Upper lobe of left lung (tissue), 6 donors: Measurements from ENCODE around the gene ANKFN1. TPM values are rescaled to one million over a fixed set of nuclear protein-coding genes. Genes with fewer than 3 reads are reported as not detected.

Source experiments
- ATAC-seq, 2 donors: fragments of 200-7000 bp; cut with Tn5 transposase; one replicate each; pipeline ENCODE4 v1.9.1; 2022; ENCODE audit warnings: mild to moderate bottlenecking in 2 of 2, moderate library complexity in 2 of 2; ENCODE audit not compliant: low FRiP score in 2 of 2
- DNase-seq, 2 donors: peaks; one replicate each; pipeline ENCODE4 v3.0.0-alpha.2; 2019 to 2020
- H3K27ac ChIP-seq, 4 donors: fragments of 200-600 bp; sonication (generic); one replicate each; pipeline ENCODE4 v1.5.1; 2016 to 2019
- H3K27me3 ChIP-seq, 4 donors: fragments of 200-600 bp; sonication (generic); one replicate each; pipeline ENCODE4 v1.5.1; 2017 to 2019
- H3K36me3 ChIP-seq, 4 donors: fragments of 200-600 bp; sonication (generic); one replicate each; pipeline ENCODE4 v1.5.1; 2016 to 2019
- H3K4me1 ChIP-seq, 4 donors: fragments of 200-600 bp; sonication (generic); one replicate each; pipeline ENCODE4 v1.5.1; 2018 to 2019
- H3K4me3 ChIP-seq, 4 donors: fragments of 200-600 bp; sonication (generic); one replicate each; pipeline ENCODE4 v1.5.1; 2017 to 2019; ENCODE audit warnings: mild to moderate bottlenecking in 2 of 4, moderate library complexity in 1 of 4
- H3K9me3 ChIP-seq, 4 donors: fragments of 200-600 bp; sonication (generic); one replicate each; pipeline ENCODE4 v1.5.1; 2018 to 2019
- EP300 ChIP-seq, 4 donors: sonication (generic); formaldehyde crosslinking; IDR thresholded peaks; one replicate each; pipeline ENCODE4 v1.5.1; 2017; ENCODE audit warnings: antibody characterized with exemption in 4 of 4, control low read depth in 2 of 4
- POLR2A ChIP-seq, 4 donors: fragments of 450-650 bp; IDR thresholded peaks; one replicate each; pipeline ENCODE4 v1.5.1; 2016 to 2017; ENCODE audit warnings: antibody characterized with exemption in 4 of 4, mild to moderate bottlenecking in 2 of 4
- POLR2AphosphoS5 ChIP-seq, 2 donors: sonication (generic); formaldehyde crosslinking; IDR thresholded peaks; one replicate each; pipeline ENCODE4 v1.5.1; 2017; ENCODE audit warnings: antibody characterized with exemption in 2 of 2
- WGBS, 2 donors: methylation state at CpG; one replicate each; pipeline ENCODE4 v1.1.5; 2017 to 2018; 5-methylcytosine and 5-hydroxymethylcytosine counted together
- total RNA-seq, 6 donors: library from RNA; depleted of rRNA in 4 of 6; stranded (reverse); fragments of >200 nt in 4 of 6; gene quantifications; one replicate each; pipeline versions ENCODE4 v1.1.0 to v1.2.1, GENCODE V29; 2016 to 2021
- TF ChIP-seq, protein P1 (sequence below), 6 experiments: fragments of 450-650 bp in 4 of 6; fragments of 200-600 bp in 2 of 6; sonication (generic) in 2 of 6; IDR thresholded peaks; one replicate each; pipeline ENCODE4 v1.5.1; 2016 to 2019; ENCODE audit warnings: antibody characterized with exemption in 6 of 6
- donor health status: DM: no; HTN: no; CAD: no; lungs with moderate emphysema.
- donor health status: DM: no; HTN: yes; CAD: no; lungs with severe emphysema.

ANKFN1 gene
- total RNA-seq, 6 donors from 2014 or later = 0.55 to 14.4 (median 2.6) TPM

DNA sequence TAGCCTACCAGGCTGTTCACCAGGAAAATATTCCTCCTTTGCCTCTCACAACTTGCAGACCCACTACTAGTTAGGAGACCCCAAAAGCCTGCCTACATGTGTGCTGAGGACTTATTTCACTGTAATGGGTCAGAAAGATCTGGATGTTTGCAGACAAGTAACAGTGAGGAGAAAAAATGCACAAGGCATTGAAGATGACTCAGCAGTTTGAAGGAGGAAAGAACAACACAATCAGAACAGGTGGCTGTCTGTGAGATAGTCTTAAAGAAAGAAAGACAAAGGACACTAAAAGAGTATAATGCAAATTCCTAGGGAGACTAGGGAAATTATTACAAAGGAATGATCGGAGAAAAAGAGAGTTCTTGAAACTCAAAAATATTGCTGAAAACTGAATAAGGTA lies 69.0 kb downstream of the ANKFN1 start:
- ATAC-seq = no peak
- TF ChIP-seq, protein P1, sequence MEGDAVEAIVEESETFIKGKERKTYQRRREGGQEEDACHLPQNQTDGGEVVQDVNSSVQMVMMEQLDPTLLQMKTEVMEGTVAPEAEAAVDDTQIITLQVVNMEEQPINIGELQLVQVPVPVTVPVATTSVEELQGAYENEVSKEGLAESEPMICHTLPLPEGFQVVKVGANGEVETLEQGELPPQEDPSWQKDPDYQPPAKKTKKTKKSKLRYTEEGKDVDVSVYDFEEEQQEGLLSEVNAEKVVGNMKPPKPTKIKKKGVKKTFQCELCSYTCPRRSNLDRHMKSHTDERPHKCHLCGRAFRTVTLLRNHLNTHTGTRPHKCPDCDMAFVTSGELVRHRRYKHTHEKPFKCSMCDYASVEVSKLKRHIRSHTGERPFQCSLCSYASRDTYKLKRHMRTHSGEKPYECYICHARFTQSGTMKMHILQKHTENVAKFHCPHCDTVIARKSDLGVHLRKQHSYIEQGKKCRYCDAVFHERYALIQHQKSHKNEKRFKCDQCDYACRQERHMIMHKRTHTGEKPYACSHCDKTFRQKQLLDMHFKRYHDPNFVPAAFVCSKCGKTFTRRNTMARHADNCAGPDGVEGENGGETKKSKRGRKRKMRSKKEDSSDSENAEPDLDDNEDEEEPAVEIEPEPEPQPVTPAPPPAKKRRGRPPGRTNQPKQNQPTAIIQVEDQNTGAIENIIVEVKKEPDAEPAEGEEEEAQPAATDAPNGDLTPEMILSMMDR (IDR thresholded peaks at IDR 0.05) = no peak
- no peak for TF ChIP-seq POLR2AphosphoS5 (IDR thresholded peaks at IDR 0.05)
- no peak for TF ChIP-seq EP300 (IDR thresholded peaks at IDR 0.05)
- no peak for TF ChIP-seq POLR2A (IDR thresholded peaks at IDR 0.05)
- Histone ChIP-seq H3K27me3 (no peaks in the 10 kb centered on the region), H3K9me3 (no peaks in the 10 kb centered on the region), H3K36me3 (no peaks in the 10 kb centered on the region), H3K4me1 (no peaks in the 10 kb centered on the region), H3K27ac (no peak overlapping the region), H3K4me3 (no peak overlapping the region)
- WGBS, 2 donors = 95 to 96% methylated on average over 1 of the region's 1 CpG
- DNase-seq = no peak

DNA sequence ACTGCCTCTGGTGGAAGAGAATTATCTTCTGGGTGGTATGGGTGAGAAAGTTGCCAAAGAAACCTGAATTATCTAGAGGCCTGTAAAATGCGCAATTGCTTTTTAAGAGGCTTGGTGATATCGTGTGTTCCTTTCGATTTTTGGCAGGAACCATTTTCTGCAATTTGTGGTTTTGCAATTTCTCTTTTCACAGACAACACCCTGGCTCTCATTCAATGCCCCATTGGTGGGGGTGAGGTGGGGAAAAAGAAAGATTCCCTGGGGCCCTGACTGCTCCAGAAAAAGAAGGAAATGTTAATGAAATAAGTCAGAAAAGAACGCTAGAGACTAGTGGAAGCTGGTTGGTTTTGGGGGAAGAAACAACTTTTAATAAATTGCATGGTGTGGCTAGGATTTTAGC lies 77.4 kb downstream of the ANKFN1 start:
- WGBS, 2 donors = 48 to 58% methylated on average over 4 of the region's 4 CpGs
- no peak overlapping the region for H3K4me3 ChIP-seq

GRCh38 chr17:56231252-56231651 lies 78.0 kb downstream of the ANKFN1 start:
- no peaks in the 10 kb centered on the region for H3K27me3 ChIP-seq
- ATAC-seq (no peak), DNase-seq (no peak)
- no peaks in the 10 kb centered on the region for H3K4me1 ChIP-seq
- TF ChIP-seq POLR2AphosphoS5 (IDR thresholded peaks at IDR 0.05) (no peak), EP300 (IDR thresholded peaks at IDR 0.05) (no peak), POLR2A (IDR thresholded peaks at IDR 0.05) (no peak)
- TF ChIP-seq, protein P1 (IDR thresholded peaks at IDR 0.05) = no peak
- 84 to 91% methylated on average over 2 of the region's 2 CpGs for WGBS, 2 donors
- H3K27ac ChIP-seq = no peak overlapping the region
- H3K9me3 ChIP-seq = no peaks in the 10 kb centered on the region
- no peak overlapping the region for H3K4me3 ChIP-seq
- H3K36me3 ChIP-seq = no peaks in the 10 kb centered on the region

More for the DNA sequence above, 77.4 kb downstream of the ANKFN1 start:
- Histone ChIP-seq H3K27me3 (no peaks in the 10 kb centered on the region), H3K4me1 (no peaks in the 10 kb centered on the region), H3K36me3 (no peaks in the 10 kb centered on the region), H3K27ac (no peak overlapping the region), H3K9me3 (no peaks in the 10 kb centered on the region)
- ATAC-seq (peak in 1 of 2 donors; percentile 43), DNase-seq (no peak)
- TF ChIP-seq, protein P1 (IDR thresholded peaks at IDR 0.05) = no peak
- TF ChIP-seq EP300 (IDR thresholded peaks at IDR 0.05) (no peak), POLR2A (IDR thresholded peaks at IDR 0.05) (no peak), POLR2AphosphoS5 (IDR thresholded peaks at IDR 0.05) (no peak)

DNA sequence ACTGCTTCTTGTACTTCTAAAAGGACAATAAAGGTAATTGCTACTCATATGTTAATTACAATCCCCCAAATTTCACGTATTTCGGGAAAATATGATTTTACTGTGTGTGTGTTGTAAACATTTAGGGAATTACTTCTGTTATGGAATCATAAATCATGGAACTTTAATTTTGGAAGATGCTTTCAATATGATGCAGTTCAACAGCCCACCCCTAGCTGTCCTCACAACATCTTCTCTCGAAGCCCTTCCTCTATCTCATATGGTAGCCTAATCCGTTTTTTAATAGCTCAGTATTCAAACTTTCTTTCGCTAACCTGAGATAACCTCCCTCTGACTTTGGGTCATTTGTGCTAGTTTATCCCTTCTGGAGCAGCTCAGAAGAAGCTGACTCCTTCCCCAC lies 78.4 kb downstream of the ANKFN1 start:
- 81 to 83% methylated on average over 5 of the region's 5 CpGs for WGBS, 2 donors
- Histone ChIP-seq H3K27me3 (no peaks in the 10 kb centered on the region), H3K36me3 (no peaks in the 10 kb centered on the region), H3K4me3 (no peak overlapping the region), H3K4me1 (no peaks in the 10 kb centered on the region), H3K9me3 (no peaks in the 10 kb centered on the region), H3K27ac (no peak overlapping the region)
- DNase-seq (no peak), ATAC-seq (no peak)
- no peak for TF ChIP-seq POLR2A (IDR thresholded peaks at IDR 0.05)
- TF ChIP-seq EP300 (IDR thresholded peaks at IDR 0.05) = no peak
- TF ChIP-seq POLR2AphosphoS5 (IDR thresholded peaks at IDR 0.05) = no peak
- TF ChIP-seq, protein P1 (IDR thresholded peaks at IDR 0.05) = no peak

- no peak for TF ChIP-seq EP300 (IDR thresholded peaks at IDR 0.05)
- TF ChIP-seq, protein P1 (IDR thresholded peaks at IDR 0.05) = no peak
- TF ChIP-seq POLR2AphosphoS5 (IDR thresholded peaks at IDR 0.05) = no peak
- no peak for TF ChIP-seq POLR2A (IDR thresholded peaks at IDR 0.05)
- Histone ChIP-seq H3K9me3 (no peaks in the 10 kb centered on the region), H3K27ac (no peak overlapping the region), H3K4me3 (no peak overlapping the region), H3K27me3 (no peaks in the 10 kb centered on the region), H3K36me3 (no peaks in the 10 kb centered on the region), H3K4me1 (no peaks in the 10 kb centered on the region)
- WGBS, 2 donors = 93 to 95% methylated on average over 2 of the region's 2 CpGs
- ATAC-seq = no peak
- DNase-seq = no peak
These were observed 91.1 kb downstream of the ANKFN1 start for GRCh38 chr17:56244268-56244890.
